HepG2 (cell line): ENCODE data around the gene SCAMP3. TPM values are rescaled to one million over a fixed set of nuclear protein-coding genes. Genes with fewer than 3 reads are reported as not detected.

ENCODE experiments used
- BCL3 ChIP-seq: sonication (generic); formaldehyde crosslinking; IDR thresholded peaks from 2 replicates; pipeline ENCODE4 v1.5.1; 2020; ENCODE audit warnings: mild to moderate bottlenecking, missing genetic modification reagents, moderate library complexity
- DNMT1 ChIP-seq: sonication (generic); formaldehyde crosslinking; IDR thresholded peaks from 2 replicates; pipeline ENCODE4 v1.5.1; 2020; ENCODE audit warnings: mild to moderate bottlenecking, missing genetic modification reagents
- FOXA3 ChIP-seq: IDR thresholded peaks from 2 replicates; pipeline ENCODE4 v1.6.1; 2016; ENCODE audit warnings: missing genetic modification reagents, missing compliant biosample characterization
- FOXM1 ChIP-seq: sonication (generic); formaldehyde crosslinking; IDR thresholded peaks from 2 replicates; pipeline ENCODE4 v1.5.0; 2020; ENCODE audit warnings: missing genetic modification reagents
- FOXP1 ChIP-seq, 2 experiments: fragments of 450-650 bp in 1 of 2; IDR thresholded peaks; 2 replicates each; pipeline ENCODE4 v1.6.1; 2017 to 2018; ENCODE audit warnings: antibody characterized with exemption in 1 of 2
- MXD1 ChIP-seq: sonication (generic); formaldehyde crosslinking; IDR thresholded peaks from 2 replicates; pipeline ENCODE4 v1.4.0; 2020; ENCODE audit warnings: mild to moderate bottlenecking, missing genetic modification reagents
- PAXIP1 ChIP-seq: sonication (generic); formaldehyde crosslinking; conservative IDR thresholded peaks from 2 replicates; pipeline ENCODE4 v1.4.0; 2020; ENCODE audit warnings: mild to moderate bottlenecking, missing genetic modification reagents, moderate library complexity
- PRDM10 ChIP-seq: sonication (generic); formaldehyde crosslinking; IDR thresholded peaks from 2 replicates; pipeline ENCODE4 v1.4.0; 2020; ENCODE audit warnings: low read depth, missing genetic modification reagents
- RCOR2 ChIP-seq: IDR thresholded peaks from 2 replicates; pipeline ENCODE4 v1.6.1; 2016; ENCODE audit warnings: missing biosample characterization, missing genetic modification reagents
- RFXAP ChIP-seq: sonication (generic); formaldehyde crosslinking; IDR thresholded peaks from 2 replicates; pipeline ENCODE4 v1.4.0; 2020; ENCODE audit warnings: missing genetic modification reagents, borderline replicate concordance
- SIN3B ChIP-seq: fragments of 150-350 bp; IDR thresholded peaks from 2 replicates; pipeline ENCODE4 v1.6.1; 2014; ENCODE audit warnings: low read length
- ZNF234 ChIP-seq: sonication (generic); formaldehyde crosslinking; conservative IDR thresholded peaks from 2 replicates; pipeline ENCODE4 v1.5.1; 2020; ENCODE audit warnings: mild to moderate bottlenecking, missing genetic modification reagents
- ZNF3 ChIP-seq: IDR thresholded peaks from 2 replicates; pipeline ENCODE4 v1.7.0; 2017; ENCODE audit warnings: inconsistent platforms
- ZNF33A ChIP-seq: sonication (generic); formaldehyde crosslinking; IDR thresholded peaks from 2 replicates; pipeline ENCODE4 v1.5.1; 2020; ENCODE audit warnings: missing genetic modification reagents, mild to moderate bottlenecking, moderate library complexity, borderline replicate concordance
- ZNF383 ChIP-seq: sonication (generic); formaldehyde crosslinking; IDR thresholded peaks from 2 replicates; pipeline ENCODE4 v1.4.0; 2020; ENCODE audit warnings: missing genetic modification reagents, mild to moderate bottlenecking, borderline replicate concordance
- ZNF576 ChIP-seq: sonication (generic); formaldehyde crosslinking; IDR thresholded peaks from 2 replicates; pipeline ENCODE4 v1.4.0; 2020; ENCODE audit warnings: mild to moderate bottlenecking, missing genetic modification reagents
- ZNF782 ChIP-seq: sonication (generic); formaldehyde crosslinking; IDR thresholded peaks from 2 replicates; pipeline ENCODE4 v1.4.0; 2020; ENCODE audit warnings: missing genetic modification reagents, mild to moderate bottlenecking, borderline replicate concordance
- ZNF850 ChIP-seq: sonication (generic); formaldehyde crosslinking; conservative IDR thresholded peaks from 2 replicates; pipeline ENCODE4 v1.9.0; 2021; ENCODE audit warnings: mild to moderate bottlenecking, missing genetic modification reagents
- ZNF891 ChIP-seq: sonication (generic); formaldehyde crosslinking; IDR thresholded peaks from 2 replicates; pipeline ENCODE4 v1.5.0; 2020; ENCODE audit warnings: mild to moderate bottlenecking, missing genetic modification reagents
- ZSCAN29 ChIP-seq: sonication (generic); formaldehyde crosslinking; conservative IDR thresholded peaks from 2 replicates; pipeline ENCODE4 v1.4.0; 2020; ENCODE audit warnings: mild to moderate bottlenecking, missing genetic modification reagents
- polyA plus RNA-seq, 8 experiments: library from polyadenylated mRNA; depleted of rRNA in 3 of 8; stranded (reverse) in 7 of 8; unstranded in 1 of 8; fragments of >200 nt; fragmentation: Illumina TruSeq in 4 of 8; extraction: Trizol in 4 of 8; gene quantifications; 2 replicates each; pipeline versions ENCODE4 v1.2.1 to v1.2.3, GENCODE V29; 2011 to 2016; ENCODE audit warnings: low read depth in 4 of 8, missing spikeins in 1 of 8, mixed read lengths in 1 of 8; ENCODE audit not compliant: insufficient read depth in 1 of 8
- total RNA-seq, 5 experiments: library from RNA; depleted of rRNA; stranded (reverse); fragments of >200 nt; fragmentation: Illumina TruSeq; extraction: Trizol; gene quantifications; 2 replicates each; pipeline ENCODE4 v1.2.3, GENCODE V29; 2016; ENCODE audit warnings: low read depth in 1 of 5

Gene SCAMP3
- total and polyA plus RNA-seq, 2 of the 13 experiments (the other 11 are each of a cell fraction or from before 2014, with no cell fraction given) = 46.8 to 83.3 TPM

- TF ChIP-seq ZNF576 = 0 out of 2 replicates have a peak, but pooled peaks have one; percentile 38
- TF ChIP-seq FOXM1 (CRISPR knock-in tag) = no peak
- TF ChIP-seq BCL3 = 0 out of 2 replicates have a peak, but pooled peaks have one; percentile 34
- TF ChIP-seq ZNF383 (CRISPR knock-in tag) = no peak
- TF ChIP-seq PAXIP1 (CRISPR knock-in tag) = peak; percentile 54
- TF ChIP-seq FOXA3 (CRISPR knock-in tag) = no peak
- TF ChIP-seq RFXAP (CRISPR knock-in tag) = no peak
- no peak for TF ChIP-seq ZNF850
- 0 out of 2 replicates have a peak, but pooled peaks have one; percentile 36 for TF ChIP-seq PRDM10 (CRISPR knock-in tag)
- peak; percentile 79 for TF ChIP-seq SIN3B
- no peak for TF ChIP-seq RCOR2 (CRISPR knock-in tag)
- peak; percentile 29; the same call in 1 of the 2 replicates for TF ChIP-seq ZNF891 (CRISPR knock-in tag)
- TF ChIP-seq ZNF3 (CRISPR knock-in tag) = no peak
- TF ChIP-seq DNMT1 (CRISPR knock-in tag) = 0 out of 2 replicates have a peak, but pooled peaks have one; percentile 42
- TF ChIP-seq ZSCAN29 (CRISPR knock-in tag) = no peak
- peak; percentile 48; the same call in 1 of the 2 replicates for TF ChIP-seq ZNF782 (CRISPR knock-in tag)
- TF ChIP-seq ZNF33A (CRISPR knock-in tag) = no peak
- TF ChIP-seq ZNF234 = no peak; the same call in 1 of the 2 replicates
- no peak for TF ChIP-seq FOXP1 (IDR thresholded peaks at IDR 0.05)
- no peak for TF ChIP-seq FOXP1 (CRISPR knock-in tag; IDR thresholded peaks at IDR 0.05)
- peak; percentile 77; the same call in 1 of the 2 replicates for TF ChIP-seq MXD1 (CRISPR knock-in tag)
These were observed 53.4 kb downstream of the SCAMP3 start, which contains the start of gene MTX1 (continued) for GRCh38 chr1:155208541-155209311.
